Right lobe of liver (tissue), 6 donors: ENCODE measurements around the gene SUCLG1. TPM values are rescaled to one million over a fixed set of nuclear protein-coding genes. Genes with fewer than 3 reads are reported as not detected.

Experiments
- ATAC-seq, 4 donors: fragments of 200-7000 bp; cut with Tn5 transposase; one replicate each; pipeline ENCODE4 v1.9.1; 2020; ENCODE audit warnings: mild to moderate bottlenecking in 4 of 4, moderate library complexity in 4 of 4
- DNase-seq, 3 donors: peaks; one replicate each; pipeline ENCODE4 v3.0.0-alpha.2; 2020
- H3K27ac ChIP-seq, 3 donors: fragments of 200-600 bp; one replicate each; pipeline ENCODE4 v1.8.0; 2022
- H3K27me3 ChIP-seq, 2 donors: fragments of 200-600 bp; one replicate each; pipeline ENCODE4 v1.8.0; 2022
- H3K36me3 ChIP-seq, 4 donors: fragments of 200-600 bp; sonication (generic) in 1 of 4; one replicate each; pipeline versions ENCODE4 v1.5.1 to v1.8.0; 2017 to 2022; ENCODE audit warnings: control low read depth in 1 of 4
- H3K4me1 ChIP-seq, 4 donors: fragments of 200-600 bp; sonication (generic) in 1 of 4; one replicate each; pipeline versions ENCODE4 v1.5.1 to v1.8.0; 2017 to 2022; ENCODE audit warnings: control low read depth in 1 of 4
- H3K4me3 ChIP-seq, 3 donors: fragments of 200-600 bp; one replicate each; pipeline ENCODE4 v1.8.0; 2022
- H3K9me3 ChIP-seq, 4 donors: fragments of 200-600 bp; sonication (generic) in 1 of 4; one replicate each; pipeline versions ENCODE4 v1.5.1 to v1.8.0; 2017 to 2022; ENCODE audit warnings: control low read depth in 1 of 4
- POLR2A ChIP-seq: fragments of 450-650 bp; IDR thresholded peaks from one replicate; pipeline ENCODE4 v1.6.1; 2017; ENCODE audit warnings: antibody characterized with exemption, mild to moderate bottlenecking
- WGBS: methylation state at CpG from one replicate; pipeline ENCODE4 v1.1.6; 2018; ENCODE audit warnings: low coverage, low lambda C conversion rate; ENCODE audit not compliant: insufficient coverage; ENCODE audit errors: missing lambda C conversion rate; 5-methylcytosine and 5-hydroxymethylcytosine counted together
- intact Hi-C, 2 donors: fragments of 100-400 bp; cut with DNase I; formaldehyde crosslinking; loops; one replicate each; pipeline versions ENCODE4 v1.11.2 to v1.14.1; 2022
- total RNA-seq, 6 experiments: library from RNA; depleted of rRNA in 2 of 6; stranded (reverse); fragments of >200 nt in 2 of 6; fragmentation: NEBNext Ultra II Directional in 3 of 6; extraction: Animal tissue kit (Norgen Biotek cat#: 25700) in 3 of 6; gene quantifications; one replicate each; pipeline versions ENCODE4 v1.1.0 to v1.2.4, GENCODE V29; 2016 to 2023
- TF ChIP-seq, protein P1 (sequence below), 4 donors: fragments of 200-600 bp in 3 of 4; fragments of 450-650 bp in 1 of 4; IDR thresholded peaks; one replicate each; pipeline versions ENCODE4 v1.5.1 to v1.8.0; 2016 to 2022; ENCODE audit warnings: antibody characterized with exemption in 4 of 4, mild to moderate bottlenecking in 2 of 4
- donor health status: DM: no; HTN: yes; CAD: no.
- donor health status: DM: no; HTN: no; CAD: no.
- donor health status: DM: no; HTN: no; CAD: no.
- donor health status: DM: no; HTN: yes; CAD: no.
- donor health status: DM: no; HTN: yes; CAD: no.

Gene SUCLG1
- total RNA-seq, 6 experiments from 2014 or later: 73.4 to 86.7 (median 82.8) TPM

DNA sequence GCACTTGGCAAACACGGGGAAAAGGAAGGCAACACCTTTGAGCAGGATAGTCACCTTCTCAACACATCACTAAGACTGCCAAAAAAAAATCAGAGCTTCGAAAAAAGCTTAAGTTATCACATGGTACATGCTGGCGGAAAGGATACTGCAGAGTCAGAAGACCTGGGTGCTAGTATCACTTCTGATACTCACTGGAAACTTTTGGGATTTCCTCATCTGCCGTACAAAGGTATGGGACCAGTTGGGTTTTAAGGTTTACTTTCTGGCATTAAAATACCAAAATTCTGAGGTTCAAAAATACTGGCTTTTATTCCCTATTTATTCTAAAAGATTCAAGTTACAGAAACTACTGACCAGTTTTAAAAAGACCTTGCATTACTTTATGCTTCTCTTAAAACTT, 2.9 kb downstream of the SUCLG1 start:
- no peak overlapping the region for H3K4me3 ChIP-seq
- ATAC-seq: no peak
- H3K4me1 ChIP-seq: peaks cover 0 to 45% (median 12%) of the 10 kb centered on the region in 4 donors
- no peaks in the 10 kb centered on the region for H3K9me3 ChIP-seq
- WGBS: 59% methylated on average over 4 of the region's 4 CpGs
- no peaks in the 10 kb centered on the region for H3K27me3 ChIP-seq
- H3K36me3 ChIP-seq: no peaks in the 10 kb centered on the region
- H3K27ac ChIP-seq: peak overlapping the region in 1 of 3 donors; percentile 42
- TF ChIP-seq, protein P1, sequence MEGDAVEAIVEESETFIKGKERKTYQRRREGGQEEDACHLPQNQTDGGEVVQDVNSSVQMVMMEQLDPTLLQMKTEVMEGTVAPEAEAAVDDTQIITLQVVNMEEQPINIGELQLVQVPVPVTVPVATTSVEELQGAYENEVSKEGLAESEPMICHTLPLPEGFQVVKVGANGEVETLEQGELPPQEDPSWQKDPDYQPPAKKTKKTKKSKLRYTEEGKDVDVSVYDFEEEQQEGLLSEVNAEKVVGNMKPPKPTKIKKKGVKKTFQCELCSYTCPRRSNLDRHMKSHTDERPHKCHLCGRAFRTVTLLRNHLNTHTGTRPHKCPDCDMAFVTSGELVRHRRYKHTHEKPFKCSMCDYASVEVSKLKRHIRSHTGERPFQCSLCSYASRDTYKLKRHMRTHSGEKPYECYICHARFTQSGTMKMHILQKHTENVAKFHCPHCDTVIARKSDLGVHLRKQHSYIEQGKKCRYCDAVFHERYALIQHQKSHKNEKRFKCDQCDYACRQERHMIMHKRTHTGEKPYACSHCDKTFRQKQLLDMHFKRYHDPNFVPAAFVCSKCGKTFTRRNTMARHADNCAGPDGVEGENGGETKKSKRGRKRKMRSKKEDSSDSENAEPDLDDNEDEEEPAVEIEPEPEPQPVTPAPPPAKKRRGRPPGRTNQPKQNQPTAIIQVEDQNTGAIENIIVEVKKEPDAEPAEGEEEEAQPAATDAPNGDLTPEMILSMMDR (IDR thresholded peaks at IDR 0.05): no peak
- no peak for TF ChIP-seq POLR2A
- intact Hi-C loops: no loop called here
- no peak for DNase-seq

DNA sequence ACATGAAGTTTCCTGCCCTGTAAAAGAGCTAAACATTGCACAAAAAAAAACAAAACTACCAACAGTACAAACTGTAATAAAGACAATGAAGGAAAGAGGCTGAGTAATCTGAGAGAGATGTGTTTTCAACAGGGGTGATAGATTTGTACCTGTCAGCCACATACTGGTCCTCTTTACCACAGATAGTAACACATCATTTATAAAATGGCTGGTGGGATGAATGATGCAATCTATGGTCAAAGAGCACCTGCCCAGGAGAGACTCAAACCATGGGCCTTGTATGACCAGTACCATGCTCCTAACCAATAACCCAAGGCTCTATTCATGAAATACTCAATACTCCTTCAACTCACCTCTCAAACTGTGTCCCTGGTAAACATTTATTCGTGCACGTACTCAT, 4.5 kb downstream of the SUCLG1 start:
- WGBS: 100% methylated on average over 2 of the region's 2 CpGs
- ATAC-seq (no peak), DNase-seq (no peak)
- Histone ChIP-seq H3K4me1 (peaks cover 0 to 53% (median 7%) of the 10 kb centered on the region in 4 donors), H3K27me3 (no peaks in the 10 kb centered on the region), H3K9me3 (no peaks in the 10 kb centered on the region), H3K27ac (no peak overlapping the region), H3K36me3 (no peaks in the 10 kb centered on the region), H3K4me3 (no peak overlapping the region)
- intact Hi-C loops: no loop called here
- TF ChIP-seq, protein P1 (IDR thresholded peaks at IDR 0.05): no peak
- no peak for TF ChIP-seq POLR2A

DNA sequence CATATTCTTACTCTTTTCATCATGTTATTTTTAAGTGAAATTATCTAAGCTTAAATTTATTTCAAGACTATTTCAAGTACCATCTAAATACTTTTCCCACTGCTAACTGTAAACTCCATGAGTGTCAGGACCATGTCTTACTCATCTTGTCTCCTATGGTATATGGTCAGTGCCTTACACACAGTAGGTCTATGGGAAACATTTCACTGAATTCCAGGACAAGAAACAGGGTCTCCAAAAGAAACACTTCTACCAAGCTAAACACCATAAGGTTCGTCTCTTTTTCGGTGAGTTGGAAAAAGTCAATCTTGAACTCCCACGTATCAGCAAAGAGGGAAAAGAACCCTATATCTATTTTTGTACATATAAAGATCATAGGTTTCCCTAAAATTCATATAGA, 6.5 kb downstream of the SUCLG1 start:
- H3K4me1 ChIP-seq: peaks cover 0 to 45% (median 5%) of the 10 kb centered on the region in 4 donors
- H3K27me3 ChIP-seq: no peaks in the 10 kb centered on the region
- H3K27ac ChIP-seq: no peak overlapping the region
- H3K4me3 ChIP-seq: no peak overlapping the region
- H3K36me3 ChIP-seq: no peaks in the 10 kb centered on the region
- H3K9me3 ChIP-seq: no peaks in the 10 kb centered on the region
- 85% methylated on average over 3 of the region's 3 CpGs for WGBS
- intact Hi-C loops: no loop called here
- DNase-seq (no peak), ATAC-seq (no peak)
- TF ChIP-seq POLR2A: no peak
- TF ChIP-seq, protein P1 (IDR thresholded peaks at IDR 0.05): no peak

DNA sequence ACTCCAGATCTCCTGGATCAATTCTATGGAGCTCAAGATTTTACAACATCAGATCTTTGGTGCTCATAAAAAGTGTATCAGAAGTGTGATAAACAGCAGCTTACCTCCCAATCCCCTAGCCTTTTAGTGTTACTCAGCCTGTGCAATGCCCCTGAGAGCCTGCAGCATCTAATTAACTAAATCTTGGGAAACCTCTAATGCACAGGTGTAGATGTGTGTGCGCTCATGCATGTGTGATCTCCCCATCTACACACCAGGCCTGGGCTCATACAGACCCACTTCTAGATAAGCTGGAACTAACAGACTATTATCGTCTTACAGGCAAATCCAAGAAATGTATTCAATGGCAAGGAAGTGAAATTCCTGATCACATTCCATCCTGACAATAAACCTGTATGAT, 7.5 kb downstream of the SUCLG1 start:
- Histone ChIP-seq H3K27ac (no peak overlapping the region), H3K4me1 (peaks cover 0 to 35% (median under 1%) of the 10 kb centered on the region in 4 donors), H3K27me3 (no peaks in the 10 kb centered on the region), H3K9me3 (no peaks in the 10 kb centered on the region), H3K4me3 (no peak overlapping the region), H3K36me3 (no peaks in the 10 kb centered on the region)
- DNase-seq (no peak), ATAC-seq (no peak)
- intact Hi-C loops: no loop called here
- no peak for TF ChIP-seq POLR2A
- WGBS: 80% methylated on average over 2 of the region's 2 CpGs

DNA sequence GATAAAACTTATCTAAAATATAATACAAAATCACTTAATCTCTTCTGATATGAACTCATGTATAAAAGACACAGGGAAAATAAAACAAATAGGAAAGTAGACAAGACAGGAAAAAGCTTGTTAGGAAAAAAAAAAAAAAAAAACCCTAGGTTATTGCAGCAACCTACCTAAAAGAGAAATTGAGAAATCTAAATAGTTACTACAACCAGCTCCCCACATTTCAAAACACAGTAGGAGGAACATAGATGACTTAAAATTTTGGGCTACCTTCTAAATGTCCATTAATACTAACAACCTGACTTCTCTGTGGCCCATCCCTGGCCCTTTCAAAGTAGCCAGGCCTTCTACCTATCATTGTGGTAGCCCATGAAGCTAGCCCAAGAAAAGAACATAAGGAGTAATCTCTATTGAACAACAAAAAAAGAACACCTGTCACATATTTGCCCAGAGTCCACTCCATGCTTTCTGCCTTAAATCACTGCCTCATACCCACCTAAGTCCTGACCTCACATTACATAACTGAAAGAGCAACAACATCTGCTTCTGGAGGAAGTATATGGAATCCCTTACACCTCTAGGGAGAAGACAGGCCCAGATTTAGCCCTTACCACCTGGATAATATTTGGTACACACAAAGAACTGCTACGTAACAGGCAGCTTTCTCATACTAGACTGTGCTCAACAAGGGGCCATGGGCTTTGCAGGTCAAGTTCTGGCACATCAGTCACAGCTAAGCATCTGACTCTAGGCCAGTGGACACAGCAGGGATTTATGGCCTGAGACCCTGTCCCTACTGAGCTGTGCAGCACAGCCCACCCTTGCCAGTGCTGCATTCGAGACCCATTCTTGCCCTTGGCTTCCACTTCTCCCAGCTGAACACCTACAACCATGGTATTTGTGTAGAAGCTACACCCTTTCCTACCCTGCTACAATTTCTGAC, 8.5 kb downstream of the SUCLG1 start:
- no peak for TF ChIP-seq POLR2A
- TF ChIP-seq, protein P1 (IDR thresholded peaks at IDR 0.05): no peak
- H3K9me3 ChIP-seq: no peaks in the 10 kb centered on the region
- H3K27ac ChIP-seq: peak overlapping the region in 2 of 3 donors; percentile 10 to 21
- DNase-seq (no peak), ATAC-seq (peak; percentile 40 to 80 (median 73))
- no peaks in the 10 kb centered on the region for H3K27me3 ChIP-seq
- WGBS: 86% methylated on average over 1 of the region's 2 CpGs
- H3K4me1 ChIP-seq: peaks cover 0 to 26% (median 0%) of the 10 kb centered on the region in 4 donors
- intact Hi-C loops: no loop called here
- H3K36me3 ChIP-seq: no peaks in the 10 kb centered on the region
- H3K4me3 ChIP-seq: no peak overlapping the region
